Keratinocyte (primary cell): ENCODE data around the gene PDCD5.

Experiments
- EZH2 ChIP-seq: IDR thresholded peaks from one replicate; pipeline ENCODE4 v1.6.1; 2012; ENCODE audit warnings: inconsistent platforms, mild to moderate bottlenecking, low read length, moderate library complexity
- TF ChIP-seq, protein P1 (sequence below), 3 experiments: IDR thresholded peaks in 1 of 3; conservative IDR thresholded peaks in 1 of 3; optimal IDR thresholded peaks in 1 of 3; 2 replicates in 2 of 3; 3 replicates in 1 of 3; pipeline versions ENCODE3 to v1.5.1; 2011; ENCODE audit warnings: low read length in 3 of 3, mild to moderate bottlenecking in 3 of 3, moderate library complexity in 2 of 3, control low read depth in 1 of 3, inconsistent platforms in 1 of 3; ENCODE audit not compliant: insufficient read depth in 2 of 3; ENCODE audit errors: extremely low read depth in 1 of 3

DNA sequence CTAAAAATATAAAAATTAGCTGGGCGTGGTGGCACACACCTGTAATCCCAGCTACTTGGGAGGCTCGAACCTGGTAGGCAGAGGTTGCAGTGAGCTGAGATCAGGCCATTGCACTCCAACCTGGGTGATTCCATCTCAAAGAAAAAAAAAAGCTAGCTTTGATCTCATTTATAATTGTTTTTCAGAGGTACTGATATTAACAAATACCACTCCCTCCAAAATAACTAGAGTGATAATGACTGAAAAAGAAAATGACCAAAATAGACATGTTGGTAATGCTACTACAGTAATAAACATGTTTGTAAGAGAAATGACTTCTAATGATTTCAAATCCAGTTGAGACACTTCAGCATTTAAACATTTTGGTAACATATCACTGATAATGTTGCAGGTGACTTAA is 13.0 kb downstream of the PDCD5 start:
- no peak for TF ChIP-seq EZH2
- TF ChIP-seq, protein P1, sequence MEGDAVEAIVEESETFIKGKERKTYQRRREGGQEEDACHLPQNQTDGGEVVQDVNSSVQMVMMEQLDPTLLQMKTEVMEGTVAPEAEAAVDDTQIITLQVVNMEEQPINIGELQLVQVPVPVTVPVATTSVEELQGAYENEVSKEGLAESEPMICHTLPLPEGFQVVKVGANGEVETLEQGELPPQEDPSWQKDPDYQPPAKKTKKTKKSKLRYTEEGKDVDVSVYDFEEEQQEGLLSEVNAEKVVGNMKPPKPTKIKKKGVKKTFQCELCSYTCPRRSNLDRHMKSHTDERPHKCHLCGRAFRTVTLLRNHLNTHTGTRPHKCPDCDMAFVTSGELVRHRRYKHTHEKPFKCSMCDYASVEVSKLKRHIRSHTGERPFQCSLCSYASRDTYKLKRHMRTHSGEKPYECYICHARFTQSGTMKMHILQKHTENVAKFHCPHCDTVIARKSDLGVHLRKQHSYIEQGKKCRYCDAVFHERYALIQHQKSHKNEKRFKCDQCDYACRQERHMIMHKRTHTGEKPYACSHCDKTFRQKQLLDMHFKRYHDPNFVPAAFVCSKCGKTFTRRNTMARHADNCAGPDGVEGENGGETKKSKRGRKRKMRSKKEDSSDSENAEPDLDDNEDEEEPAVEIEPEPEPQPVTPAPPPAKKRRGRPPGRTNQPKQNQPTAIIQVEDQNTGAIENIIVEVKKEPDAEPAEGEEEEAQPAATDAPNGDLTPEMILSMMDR (optimal IDR thresholded peaks at IDR 0.05 in 1 of 3, IDR thresholded peaks at IDR 0.05 in 1 of 3, conservative IDR thresholded peaks at IDR 0.05 in 1 of 3; ENCODE audit: extremely low read depth in 1 of 3, insufficient read depth in 2 of 3, low read length in 3 of 3) = no peak
